Germinal center (tissue), 1 donor: ENCODE measurements around the gene REXO1.

Experiments
- DNase-seq: peaks from one replicate; pipeline ENCODE4 v3.0.0; 2012; ENCODE audit warnings: mixed read lengths, low spot score

Gene REXO1

GRCh38 chr19:1847684-1848398, 442 bp downstream of the REXO1 start:
- DNase-seq: no peak

GRCh38 chr19:1847348-1847683, 967 bp downstream of the REXO1 start:
- DNase-seq: no peak

DNA sequence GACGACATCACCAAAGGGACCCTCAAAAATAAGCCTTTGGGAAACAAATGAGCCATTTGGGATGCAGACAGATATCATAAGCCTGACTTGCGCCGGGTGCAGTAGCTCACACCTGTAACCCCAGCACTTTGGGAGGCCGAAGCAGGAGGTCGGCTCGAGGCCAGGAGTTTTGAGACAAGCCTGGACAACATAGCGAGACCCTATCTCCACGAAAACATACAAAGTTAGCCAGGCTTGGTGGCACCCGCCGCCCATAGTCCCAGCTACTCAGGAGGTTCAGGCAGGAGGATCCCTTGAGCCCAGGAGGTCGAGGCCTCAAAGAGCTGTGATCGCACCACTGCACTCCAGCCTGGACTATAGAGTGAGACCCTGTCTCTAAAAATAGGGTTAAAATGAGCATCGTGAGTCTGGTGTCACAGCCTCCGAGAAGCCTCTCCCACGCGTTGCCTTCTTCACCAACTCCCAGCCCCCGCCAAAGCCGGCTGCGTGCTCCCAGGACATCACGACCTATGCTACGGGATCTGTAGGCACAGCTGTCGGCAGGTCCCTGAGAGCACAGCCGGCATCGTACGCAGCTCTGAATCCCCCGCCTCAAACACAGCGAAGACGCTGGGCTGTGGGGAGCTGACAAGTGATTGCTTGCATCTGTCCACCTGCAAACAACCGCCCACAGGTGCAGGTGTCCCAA, 1.6 kb downstream of the REXO1 start:
- no peak for DNase-seq

DNA sequence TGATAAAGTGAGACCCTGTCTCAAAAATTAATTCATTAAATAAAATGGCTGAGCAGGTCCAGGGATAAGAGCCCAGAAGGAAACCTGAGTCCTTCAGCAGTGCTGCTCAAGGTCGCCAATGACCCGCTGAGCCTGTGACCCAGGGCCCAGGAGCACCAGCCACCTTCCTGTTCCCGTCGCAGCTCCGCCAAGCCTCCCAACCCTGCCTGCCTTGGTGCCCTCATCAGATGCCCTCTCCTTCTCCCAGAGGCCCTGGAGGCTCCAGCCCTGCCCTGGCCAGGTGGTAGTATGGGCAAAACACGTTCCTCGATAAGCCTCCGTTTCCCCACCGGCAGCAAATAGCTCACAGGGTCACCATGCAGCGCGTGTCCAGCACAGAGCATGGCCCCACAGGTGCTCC, 2.6 kb downstream of the REXO1 start:
- DNase-seq: no peak

DNA sequence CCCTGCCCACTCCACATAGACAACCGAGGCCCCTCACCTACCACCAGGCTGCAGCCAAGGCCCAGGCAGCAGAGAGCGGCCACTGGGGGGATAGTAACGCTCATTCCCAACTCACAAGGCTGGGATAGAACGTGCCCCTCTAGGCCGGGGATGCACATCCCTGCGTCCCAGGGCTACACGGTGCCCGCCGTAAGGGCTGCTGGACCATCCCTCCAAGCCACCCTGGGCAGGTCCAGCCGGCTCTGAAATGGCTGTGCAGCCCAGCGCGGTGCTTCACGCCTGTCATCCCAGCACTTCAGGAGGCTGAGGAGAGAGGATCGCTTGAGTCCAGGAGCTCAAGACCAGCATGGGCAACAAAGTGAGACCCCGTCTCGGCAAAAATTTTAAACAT, 3.2 kb downstream of the REXO1 start:
- no peak for DNase-seq

DNA sequence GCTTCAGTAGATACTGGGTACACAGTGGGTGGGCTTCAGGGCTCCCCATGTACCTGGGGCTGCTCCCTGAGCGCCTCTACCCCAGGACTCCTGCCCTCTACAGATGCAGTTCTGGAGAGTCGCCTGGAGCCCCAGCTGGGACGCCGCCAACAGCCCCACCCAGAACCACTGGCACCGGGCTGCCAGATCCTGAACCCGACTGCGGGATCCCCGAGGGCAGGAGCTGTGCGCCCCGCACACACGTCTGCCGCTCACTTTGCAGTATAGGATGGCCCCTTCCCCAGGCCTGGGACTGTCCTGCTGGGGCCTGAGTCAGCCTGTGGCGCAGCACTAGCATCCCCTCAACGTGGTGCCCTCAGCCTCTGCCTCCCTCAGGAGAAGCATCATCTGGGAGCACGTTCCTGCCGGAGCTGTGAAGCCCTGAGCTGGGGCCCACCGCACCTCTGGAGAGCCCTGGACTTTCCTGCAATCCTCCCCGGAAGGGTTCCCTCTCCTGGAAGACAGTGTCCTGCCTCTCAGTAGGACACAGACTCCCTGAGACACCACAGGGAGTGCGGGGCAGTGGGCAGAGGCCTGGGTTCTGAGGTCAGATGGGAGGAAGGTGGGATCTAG, 3.7 kb downstream of the REXO1 start:
- no peak for DNase-seq

DNA sequence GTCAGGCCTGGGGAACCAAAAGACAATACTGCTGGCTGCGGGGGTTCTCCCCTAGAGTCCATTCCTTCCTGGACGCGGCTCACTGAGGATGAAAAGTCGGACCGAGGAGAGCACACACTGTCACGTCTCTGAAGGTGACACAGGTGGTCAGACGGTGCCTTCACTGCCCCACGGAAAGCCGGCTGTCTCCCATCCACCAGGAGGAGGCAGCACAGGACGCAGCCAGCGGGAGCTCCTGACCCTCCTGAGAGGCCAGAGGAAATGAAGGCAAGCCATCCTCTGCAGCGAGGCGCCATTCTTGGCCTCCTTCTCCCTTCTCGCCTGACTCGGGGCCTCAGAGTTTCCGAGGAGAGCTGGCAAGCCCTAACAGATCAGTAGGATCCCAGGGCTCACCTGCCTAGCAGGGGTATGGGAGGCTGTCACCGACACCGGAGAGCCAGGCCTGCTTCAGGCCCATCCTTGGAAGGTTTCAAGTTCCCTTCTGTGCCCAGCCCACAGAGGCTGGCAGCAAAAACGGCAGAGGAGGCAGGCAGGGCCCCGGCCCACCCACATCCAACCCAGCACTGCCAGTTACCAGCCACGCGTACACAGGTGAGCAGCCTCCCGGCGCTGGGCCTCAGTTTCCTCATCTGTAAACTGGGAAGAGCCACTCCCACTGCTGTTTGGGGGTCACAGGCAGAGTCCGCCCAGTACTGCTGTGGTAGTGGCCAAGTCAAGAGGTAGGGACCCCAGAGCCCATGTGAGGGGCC, 4.5 kb downstream of the REXO1 start:
- no peak for DNase-seq

- DNase-seq: no peak
Observed at GRCh38 chr19:1843116-1843515, 5.2 kb downstream of the REXO1 start.

- no peak for DNase-seq
Observed at GRCh38 chr19:1841209-1841924, 6.9 kb downstream of the REXO1 start.

- DNase-seq: no peak
Observed at GRCh38 chr19:1840541-1841115, 7.7 kb downstream of the REXO1 start.

DNA sequence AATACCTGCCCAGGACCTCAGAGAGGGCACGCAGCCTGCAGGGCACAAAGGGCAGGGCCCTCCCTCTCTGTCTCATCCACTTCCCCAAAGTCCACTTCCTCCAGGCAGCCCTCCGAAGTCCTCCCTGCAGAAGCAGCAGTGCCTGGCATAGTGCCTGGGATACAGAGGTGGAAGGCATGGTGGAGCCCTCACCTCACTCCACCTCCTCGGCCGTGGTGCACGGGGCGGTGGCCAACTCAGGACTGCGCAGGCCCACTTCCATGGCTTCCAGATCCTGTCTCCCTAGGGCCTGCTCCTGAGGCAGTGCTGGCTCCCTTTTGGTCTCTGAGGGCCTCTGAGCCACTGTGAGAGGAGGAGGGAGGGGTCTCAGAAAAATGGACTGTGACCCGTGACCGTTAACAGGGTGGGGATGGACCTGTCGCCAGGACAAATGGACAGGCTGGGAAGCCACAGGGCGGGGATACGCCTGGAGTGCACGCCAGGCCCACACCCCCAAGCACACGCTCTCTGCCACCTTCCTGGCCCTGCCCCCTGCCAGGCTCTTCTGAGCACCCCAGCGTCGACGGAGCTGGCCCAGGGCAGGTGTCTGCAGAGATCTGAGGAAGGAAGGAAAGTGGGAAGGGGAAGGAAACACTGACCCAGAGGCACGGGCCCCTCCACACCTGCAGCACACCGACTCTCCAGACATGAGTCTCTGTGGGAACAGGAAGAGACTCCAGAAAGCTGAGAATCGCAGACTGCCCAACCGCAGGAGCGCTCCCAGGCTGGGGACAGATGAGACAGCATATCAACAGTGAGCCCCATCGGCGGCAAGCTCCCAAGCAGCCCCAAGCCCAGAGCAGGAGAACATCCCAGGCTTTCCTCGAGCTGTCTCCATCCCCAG, 8.4 kb downstream of the REXO1 start:
- no peak for DNase-seq

GRCh38 chr19:1837625-1838105, 10.6 kb downstream of the REXO1 start:
- peak; percentile 76 for DNase-seq

DNA sequence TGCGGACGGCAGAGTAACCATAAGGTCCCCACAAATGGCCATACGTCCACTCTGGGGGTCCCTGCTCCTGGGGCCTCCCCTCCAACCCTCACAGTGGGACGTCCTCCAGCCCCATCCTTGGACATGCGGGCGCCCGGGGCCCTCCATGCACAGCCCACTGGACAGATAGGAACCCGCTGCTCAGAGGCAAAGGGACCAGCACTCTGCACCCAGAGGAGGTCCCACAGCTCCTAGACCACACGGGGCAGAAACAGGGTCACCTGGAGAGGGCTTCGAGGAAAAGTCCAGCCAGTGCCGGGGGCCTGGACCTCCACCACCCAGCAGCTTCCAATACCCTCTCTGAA, 11.1 kb downstream of the REXO1 start:
- DNase-seq: no peak

DNA sequence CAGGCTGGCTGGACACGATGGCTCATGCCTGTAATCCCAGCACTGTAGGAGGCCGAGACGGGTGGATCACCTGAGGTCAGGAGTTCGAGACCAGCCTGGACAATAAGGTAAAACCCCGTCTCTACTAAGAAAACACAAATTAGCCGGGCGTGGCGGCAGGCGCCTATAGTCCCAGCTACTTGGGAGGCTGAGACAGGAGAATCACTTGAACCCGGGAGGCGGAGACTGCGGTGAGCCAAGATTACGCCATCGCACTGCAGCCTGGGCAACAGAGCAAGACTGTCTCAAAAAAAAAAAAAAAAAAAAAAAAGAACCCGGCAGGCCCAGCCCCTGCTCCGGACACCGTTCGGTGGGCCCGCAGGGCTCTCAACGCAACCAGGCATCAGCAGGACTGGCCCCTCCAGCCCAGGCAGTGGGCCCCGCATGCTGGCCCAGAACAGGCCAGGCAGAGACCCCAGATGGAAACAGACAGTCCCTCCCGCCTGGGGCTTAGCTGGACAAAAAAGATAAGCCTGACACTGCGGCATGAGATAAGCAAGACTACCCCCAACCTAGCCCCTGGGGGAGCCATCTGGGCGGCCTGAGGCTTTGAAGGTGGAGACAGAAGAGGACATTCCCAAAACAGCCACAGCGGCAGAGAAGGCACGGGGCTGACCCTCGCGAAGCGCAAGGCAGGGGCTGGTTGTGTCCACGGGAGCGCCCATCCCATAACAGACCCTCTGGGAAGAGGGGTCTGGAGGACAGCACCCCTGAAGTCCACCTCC, 11.6 kb downstream of the REXO1 start:
- DNase-seq: no peak

GRCh38 chr19:1833540-1833939, 14.7 kb downstream of the REXO1 start:
- no peak for DNase-seq

DNA sequence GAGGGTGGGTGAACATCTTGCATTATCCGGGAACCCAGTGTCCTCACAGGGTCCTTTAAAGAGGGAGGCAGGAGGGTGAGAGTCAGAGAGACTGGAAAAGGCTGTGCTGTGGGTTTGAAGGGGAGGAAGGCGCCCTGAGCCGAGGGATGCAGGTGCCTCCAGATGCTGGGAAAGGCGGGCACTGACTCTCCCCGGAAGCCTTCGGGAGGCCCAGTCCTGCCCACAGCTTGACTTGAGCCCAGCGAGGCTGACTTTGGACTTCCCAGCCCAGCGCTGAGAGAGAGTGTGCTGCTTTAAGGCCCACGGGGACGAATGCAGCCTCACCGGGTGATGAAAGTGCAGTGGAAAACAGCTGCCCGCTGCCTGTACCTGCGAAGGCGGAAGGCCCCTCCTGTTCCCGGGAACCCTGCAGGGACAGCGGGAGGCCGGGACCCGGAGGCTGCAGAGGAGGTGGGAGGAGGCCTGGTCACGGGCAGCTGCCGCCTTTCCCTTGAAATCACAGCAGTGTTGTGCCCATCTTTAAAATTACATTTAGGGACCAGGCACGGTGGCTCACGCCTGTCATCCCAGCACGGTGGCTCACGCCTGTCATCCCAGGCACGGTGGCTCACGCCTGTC, 16.1 kb downstream of the REXO1 start:
- DNase-seq: no peak

GRCh38 chr19:1830978-1831377, 17.3 kb downstream of the REXO1 start:
- no peak for DNase-seq

DNA sequence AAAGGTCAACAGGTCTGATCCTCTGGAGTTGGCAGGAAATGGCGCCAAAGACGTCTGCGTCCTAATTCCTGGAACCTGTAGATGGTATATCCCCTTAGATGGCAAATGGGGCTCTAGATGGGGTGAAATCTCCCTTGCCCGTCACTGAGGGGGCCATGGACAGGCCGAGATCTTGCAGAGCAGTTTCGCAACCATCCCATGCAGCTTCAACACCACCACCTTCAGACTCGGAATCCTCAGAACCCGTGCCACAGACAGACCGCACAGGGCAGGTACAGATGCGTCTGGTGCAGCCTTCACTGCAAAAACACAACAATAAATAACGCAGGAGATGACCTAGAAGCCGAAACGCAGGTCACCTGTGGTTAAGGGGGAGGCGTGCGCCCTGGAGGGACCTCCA, 17.7 kb downstream of the REXO1 start:
- DNase-seq: no peak

GRCh38 chr19:1829958-1830357, 18.3 kb downstream of the REXO1 start:
- DNase-seq: no peak
